ENCODE measurements around the gene NFE2L1.
"Not testable (repeated sequence)": the region's sequence is repeated elsewhere in the genome, so short reads cannot be mapped to it uniquely, and the experiment has no call there.

DNA sequence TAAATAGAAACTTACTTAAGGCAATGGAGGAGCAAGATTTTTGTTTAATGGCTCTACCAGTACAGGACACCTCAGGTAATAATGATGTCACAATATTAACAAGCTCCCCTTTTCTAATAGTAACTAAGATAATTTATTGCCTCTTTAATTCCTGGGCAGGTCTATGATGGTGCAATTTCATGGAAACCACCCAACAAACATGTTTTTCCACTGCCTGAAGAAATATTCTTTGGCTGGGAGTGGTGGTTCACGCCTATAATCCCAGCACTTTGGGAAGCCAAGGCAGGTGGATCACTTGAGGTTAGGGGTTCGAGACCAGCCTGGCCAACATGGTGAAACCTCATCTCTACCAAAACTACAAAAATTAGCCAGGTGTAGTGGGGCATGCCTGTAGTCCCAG, 19.6 kb downstream of the NFE2L1 start:
- not testable (repeated sequence) for TF ChIP-seq EZH2 (IDR thresholded peaks at IDR 0.05; ENCODE audit: borderline replicate concordance, low read length)
- TF ChIP-seq, protein P1, sequence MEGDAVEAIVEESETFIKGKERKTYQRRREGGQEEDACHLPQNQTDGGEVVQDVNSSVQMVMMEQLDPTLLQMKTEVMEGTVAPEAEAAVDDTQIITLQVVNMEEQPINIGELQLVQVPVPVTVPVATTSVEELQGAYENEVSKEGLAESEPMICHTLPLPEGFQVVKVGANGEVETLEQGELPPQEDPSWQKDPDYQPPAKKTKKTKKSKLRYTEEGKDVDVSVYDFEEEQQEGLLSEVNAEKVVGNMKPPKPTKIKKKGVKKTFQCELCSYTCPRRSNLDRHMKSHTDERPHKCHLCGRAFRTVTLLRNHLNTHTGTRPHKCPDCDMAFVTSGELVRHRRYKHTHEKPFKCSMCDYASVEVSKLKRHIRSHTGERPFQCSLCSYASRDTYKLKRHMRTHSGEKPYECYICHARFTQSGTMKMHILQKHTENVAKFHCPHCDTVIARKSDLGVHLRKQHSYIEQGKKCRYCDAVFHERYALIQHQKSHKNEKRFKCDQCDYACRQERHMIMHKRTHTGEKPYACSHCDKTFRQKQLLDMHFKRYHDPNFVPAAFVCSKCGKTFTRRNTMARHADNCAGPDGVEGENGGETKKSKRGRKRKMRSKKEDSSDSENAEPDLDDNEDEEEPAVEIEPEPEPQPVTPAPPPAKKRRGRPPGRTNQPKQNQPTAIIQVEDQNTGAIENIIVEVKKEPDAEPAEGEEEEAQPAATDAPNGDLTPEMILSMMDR (conservative IDR thresholded peaks at IDR 0.05 in 1 of 2, IDR thresholded peaks at IDR 0.05 in 1 of 2; ENCODE audit: extremely low read depth in 1 of 2, insufficient read depth in 1 of 2, low read depth in 1 of 2, low read length in 2 of 2), result not testable (repeated sequence)
